Astrocyte of the hippocampus (primary cell): Measurements from ENCODE around the gene DDX10.
"Not testable (repeated sequence)": the region's sequence is repeated elsewhere in the genome, so short reads cannot be mapped to it uniquely, and the experiment has no call there.

ENCODE experiments used
- DNase-seq: peaks from one replicate; pipeline ENCODE4 v3.0.0; 2011; ENCODE audit warnings: low read depth, low spot score

Gene DDX10

DNA sequence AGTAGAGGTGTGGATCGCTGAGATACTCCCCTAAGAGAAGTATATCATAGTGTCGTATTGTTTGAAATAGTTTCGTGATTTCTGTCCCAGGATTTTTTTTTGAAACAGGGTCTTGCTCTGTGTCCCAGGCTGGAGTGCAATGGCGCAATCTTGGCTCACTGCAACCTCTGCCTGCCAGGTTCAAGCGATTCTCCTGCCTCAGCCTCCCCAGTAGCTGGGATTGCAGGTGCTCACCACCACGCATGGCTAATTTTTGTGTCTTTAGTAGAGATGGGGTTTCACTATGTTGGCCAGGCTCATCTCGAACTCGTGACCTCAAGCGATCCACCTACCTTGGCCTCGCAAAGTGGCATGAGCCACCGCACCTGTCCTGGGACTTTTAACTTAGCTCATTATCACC, 159.1 kb downstream of the DDX10 start:
- not testable (repeated sequence) for DNase-seq

DNA sequence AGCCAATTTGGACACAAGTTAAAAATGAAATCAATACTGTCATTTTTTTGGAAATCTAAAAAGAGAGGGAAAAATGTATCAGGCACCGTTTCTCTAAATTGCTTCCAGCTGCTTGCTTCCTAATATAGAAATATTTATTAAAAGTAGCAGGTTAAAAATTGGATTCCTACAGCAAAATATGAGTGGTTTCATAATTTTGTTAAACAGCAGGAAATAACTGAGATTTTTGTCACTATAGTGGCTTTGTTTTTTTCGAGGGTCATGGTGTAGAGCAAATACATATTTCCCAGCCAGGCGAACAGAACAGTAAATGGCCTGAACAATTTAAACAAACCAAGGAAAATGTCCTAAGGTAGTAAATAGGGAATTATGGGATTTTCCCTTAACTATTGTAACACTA, 159.7 kb downstream of the DDX10 start:
- no peak for DNase-seq

DNA sequence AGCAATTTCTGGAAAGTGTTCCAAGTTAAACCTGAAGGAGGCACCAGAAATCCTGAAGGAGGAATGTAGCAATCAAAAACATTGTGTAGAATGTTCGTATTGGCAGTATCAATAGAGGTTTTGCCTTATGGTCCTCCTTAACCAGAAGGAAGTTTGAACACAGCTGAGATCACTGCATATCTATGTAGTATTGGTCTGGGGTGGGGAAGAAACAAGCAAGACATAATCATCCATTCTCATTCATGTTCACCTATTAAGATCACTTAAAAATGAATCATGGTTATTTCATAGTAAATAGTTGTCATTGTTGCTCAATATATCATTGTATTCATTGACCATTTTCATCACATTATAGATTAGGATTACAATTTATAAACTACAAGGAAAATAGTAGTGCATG, 160.5 kb downstream of the DDX10 start:
- no peak for DNase-seq

DNA sequence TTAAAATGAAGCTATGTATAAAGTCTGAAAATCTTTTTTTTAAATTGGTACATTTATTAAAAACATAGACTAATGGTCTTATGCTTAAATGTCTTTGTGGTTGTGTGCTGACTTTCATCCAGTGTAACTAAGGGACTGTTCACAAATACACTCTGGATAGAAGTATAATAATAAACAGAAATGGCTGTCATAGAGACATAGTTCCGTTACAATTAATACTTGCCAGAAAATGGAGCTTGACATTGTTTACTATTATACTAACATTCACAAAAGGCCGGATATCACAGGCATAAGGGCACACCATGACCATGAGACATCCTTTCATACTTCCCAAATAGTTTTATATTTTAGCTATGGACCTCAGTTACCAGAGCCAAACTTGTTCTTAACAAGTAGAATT, 161.3 kb downstream of the DDX10 start:
- DNase-seq: no peak

DNA sequence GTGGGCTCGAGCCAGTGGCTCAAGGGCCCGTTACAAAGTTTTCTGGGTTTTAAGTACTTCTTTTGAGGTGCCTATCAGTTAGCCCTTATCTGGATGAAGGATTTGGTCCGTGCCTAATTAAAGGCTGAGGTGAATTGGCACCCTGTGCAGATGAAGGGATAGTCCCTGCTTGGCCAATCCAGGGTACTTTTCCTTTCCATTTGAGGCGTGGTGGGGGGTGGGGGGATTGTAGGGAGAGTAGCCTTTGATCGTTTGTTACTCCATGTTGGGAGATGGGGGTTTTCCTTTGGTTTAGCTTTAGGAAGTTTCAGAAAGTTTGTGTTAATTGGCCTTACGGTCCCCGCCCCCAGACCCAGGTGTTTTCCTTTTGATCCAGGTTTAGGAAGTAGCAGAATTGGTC, 170.8 kb downstream of the DDX10 start:
- no peak for DNase-seq

DNA sequence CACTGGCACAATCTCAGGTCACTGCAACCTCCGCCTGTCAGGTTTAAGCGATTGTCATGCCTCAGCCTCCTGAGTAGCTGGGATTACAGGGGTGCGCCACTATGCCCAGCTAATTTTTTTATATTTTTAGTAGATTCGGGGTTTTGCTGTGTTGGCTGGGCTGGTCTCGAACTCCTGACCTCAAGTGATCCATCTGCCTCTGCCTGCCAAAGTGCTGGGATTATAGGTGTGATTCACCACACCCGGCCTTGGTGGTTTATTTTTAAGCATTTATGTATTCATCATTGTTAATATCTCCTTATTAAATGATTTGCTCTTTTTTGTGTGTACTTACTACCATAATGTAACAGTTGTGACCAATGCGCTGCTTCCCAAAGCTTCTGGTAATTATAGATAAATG, 171.7 kb downstream of the DDX10 start:
- DNase-seq: no peak

DNA sequence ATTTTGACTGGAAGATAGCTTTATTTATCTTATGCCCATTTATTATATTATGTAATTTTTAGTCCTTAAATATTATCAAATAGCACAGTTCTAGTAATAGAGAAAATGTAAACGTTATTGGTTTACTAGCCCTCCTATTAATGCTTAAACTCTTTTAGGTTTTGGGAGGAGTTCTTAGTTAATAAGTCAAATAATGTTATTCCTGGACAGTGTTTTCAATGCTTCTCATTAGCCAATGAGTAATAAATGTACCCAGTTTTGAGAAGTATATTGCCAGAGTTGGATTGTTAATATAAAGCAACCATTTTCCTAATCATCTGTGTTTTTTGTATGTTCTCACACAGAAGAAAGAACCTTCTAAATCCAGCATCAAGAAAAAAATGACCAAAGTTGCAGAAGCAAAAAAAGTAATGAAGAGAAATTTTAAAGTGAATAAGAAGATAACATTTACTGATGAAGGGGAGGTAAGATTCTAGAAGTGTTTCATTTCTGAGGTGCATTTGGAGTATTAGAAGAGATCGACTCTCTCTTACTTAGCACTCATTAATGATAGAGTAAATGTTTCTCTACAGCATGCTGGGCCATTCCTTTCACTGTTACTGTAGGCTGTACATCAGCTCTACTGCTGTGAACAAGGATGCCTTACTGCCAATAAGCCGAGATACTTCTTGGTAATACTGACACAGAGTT, 173.4 kb downstream of the DDX10 start:
- DNase-seq: no peak

DNA sequence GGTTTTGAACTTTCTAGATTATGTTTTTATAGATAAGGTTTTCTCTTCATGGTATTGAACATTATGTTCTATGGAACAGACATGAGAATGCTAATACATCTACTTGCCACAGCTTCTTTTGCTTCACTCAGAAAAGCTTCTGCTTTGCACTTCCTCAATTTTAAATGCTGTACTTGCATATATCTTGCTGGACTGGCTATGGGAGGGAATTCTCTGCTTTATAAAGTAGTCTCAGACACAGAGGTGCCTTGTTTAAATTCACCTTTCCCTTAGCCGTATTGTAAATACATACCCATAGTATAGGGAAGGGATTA, 173.9 kb downstream of the DDX10 start:
- DNase-seq: no peak

DNA sequence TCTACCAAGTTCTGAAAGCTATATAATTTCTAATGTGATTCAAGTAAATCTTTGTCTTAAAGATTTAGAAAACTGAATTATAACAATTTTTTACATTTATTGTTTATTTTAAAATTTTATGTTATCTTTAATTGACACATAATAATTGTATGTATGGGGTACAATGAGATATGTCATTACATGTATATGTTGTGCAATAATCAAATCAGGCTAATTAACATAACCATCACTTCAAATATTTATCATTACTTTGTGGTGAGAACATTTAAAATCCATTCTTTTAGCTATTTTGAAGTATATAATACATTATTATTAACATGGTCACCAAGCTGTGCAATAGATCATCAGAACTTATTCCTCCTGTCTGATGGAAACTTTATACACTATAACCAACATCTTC, 181.1 kb downstream of the DDX10 start:
- DNase-seq: no peak

DNA sequence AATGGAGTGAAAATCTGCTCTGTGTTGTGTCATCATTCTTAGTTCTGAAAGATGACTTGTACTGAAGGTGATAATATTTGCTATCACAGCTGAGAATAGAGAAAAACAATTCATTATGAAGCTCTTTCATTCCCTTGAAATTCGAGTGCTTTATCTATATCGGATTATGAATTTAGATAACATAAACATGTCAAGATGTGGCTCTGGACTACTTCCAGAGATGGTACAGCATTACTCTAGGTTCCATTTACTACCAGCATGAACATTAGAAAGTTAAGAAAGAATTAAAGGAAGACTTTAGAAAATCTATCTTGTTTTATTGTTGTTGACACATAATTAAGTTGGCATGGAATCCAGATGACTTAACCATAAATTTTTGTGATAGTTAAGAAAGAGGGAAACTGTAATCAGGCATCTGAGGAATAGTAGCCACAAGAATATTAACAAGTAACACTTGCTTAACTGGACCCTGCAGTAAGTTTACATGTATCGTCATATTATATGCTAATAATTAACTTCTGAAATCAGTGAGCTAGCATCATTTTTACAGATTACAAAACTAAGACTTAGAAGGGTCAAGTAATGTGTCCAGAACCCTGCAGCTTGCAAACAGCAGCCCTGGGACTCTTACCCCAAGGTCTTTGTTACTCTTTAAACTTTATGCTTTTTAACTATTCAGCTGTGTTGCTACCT, 182.6 kb downstream of the DDX10 start:
- DNase-seq: no peak

DNA sequence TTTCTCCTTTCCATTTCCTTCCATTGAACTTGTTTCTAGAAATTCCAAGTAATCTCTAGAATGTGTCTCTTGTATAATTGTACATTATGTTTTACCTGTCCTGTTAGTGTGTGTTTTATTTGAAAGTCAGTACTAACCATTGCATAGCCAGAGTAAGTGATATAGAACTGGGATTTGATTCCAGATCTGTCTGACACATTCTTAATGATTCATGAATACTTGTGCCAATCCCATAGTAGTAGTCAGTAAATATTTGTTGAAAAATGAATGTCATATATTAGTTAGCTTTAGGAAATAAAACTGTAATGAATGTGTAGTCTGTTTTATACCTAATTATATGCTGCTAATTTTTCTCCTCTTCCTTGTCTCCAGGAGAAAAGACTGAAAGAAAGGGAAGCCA, 186.9 kb downstream of the DDX10 start:
- DNase-seq: no peak

DNA sequence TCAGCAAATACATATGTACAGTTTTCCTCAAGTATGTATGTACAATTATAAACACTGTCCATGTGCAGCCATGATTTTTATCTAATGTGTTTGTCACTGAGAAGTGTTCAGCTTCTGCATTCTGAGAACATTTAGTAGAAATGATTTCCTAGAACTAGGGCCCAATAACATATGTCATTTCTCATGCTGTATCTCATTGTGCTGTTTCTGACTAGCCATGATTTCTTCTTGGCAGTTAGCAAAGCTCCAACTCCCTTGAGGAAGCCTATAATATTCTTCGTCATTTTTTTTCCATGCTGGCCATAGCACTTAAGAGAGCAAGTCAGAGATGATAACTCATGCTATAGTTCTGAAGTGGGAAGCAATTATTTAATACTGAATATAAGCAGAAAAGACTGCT, 187.8 kb downstream of the DDX10 start:
- DNase-seq: no peak

DNA sequence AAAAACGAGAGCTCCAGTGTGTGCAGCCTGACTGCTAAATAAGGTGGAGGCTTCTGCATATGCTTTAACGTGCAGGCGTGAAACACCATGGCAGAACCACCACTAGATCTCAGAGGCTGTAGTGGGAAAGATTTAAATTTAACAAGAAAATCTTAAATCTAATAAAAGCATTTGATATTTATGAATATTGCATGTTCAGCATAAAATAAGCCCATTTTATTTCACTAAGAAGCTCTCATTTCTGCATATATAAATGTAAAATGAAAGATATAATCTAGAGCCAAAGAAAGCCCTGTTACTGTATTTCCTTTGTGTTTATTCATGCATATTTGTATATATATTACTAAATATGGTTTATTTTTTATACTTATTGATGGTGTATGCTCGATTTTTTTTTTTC, 188.3 kb downstream of the DDX10 start:
- DNase-seq: no peak

DNA sequence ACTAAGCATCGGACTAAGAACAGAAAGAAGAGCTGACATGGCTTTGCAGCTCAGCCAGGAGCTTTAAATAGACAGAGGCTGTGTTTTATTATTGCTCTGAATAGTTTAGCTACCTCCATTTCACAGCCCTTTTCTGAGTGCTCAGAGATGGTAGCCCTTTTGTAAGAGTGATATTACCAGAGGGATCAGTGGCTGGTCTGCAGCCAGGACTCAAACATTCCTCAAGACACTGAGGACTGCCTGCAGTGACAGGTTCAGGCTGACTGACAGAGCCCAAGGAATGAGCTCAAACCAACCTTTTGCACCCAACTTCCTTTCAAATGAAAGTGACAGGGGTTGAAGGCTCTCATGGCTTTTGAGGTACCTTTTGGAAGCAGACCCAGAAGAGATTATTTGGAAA, 189.0 kb downstream of the DDX10 start:
- peak; percentile 53 for DNase-seq

DNA sequence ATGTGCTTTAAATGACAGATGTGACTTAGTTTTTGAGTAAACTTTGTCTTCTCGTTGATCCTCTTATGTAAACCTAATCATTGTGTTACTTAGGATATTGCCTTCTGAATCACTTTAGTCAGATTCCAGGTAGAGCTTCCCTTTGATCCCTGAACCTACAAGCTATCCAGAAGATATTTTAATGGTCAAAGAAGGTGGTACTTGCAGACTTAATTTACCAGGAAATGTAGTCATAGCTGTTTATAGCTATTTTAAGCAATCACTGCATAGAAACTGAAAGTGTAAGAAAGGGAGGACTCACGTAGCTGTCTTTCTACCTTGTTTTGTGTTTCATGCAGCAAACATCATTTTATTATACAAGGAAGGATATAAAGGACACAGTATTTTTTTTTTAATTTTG, 189.5 kb downstream of the DDX10 start:
- DNase-seq: no peak

DNA sequence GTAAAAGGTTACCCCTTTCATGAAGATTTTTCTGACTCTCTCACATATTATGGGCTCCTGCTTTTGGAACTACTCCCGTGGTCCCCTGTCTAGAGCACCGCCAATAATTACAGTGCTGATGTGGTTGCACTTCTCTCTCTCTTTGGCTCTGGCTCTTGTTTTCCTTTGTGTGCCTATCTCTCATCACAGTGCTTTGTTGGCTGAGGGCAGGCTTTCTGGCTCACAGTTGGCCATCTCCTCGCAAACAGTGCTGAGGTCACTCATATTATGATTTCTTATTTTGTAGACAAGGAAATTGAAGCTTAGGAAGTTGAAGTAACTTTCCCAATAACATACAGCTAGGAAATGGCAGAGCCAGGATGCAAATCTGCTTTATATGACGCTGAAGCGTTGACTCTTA, 192.5 kb downstream of the DDX10 start:
- DNase-seq: peak; percentile 51

DNA sequence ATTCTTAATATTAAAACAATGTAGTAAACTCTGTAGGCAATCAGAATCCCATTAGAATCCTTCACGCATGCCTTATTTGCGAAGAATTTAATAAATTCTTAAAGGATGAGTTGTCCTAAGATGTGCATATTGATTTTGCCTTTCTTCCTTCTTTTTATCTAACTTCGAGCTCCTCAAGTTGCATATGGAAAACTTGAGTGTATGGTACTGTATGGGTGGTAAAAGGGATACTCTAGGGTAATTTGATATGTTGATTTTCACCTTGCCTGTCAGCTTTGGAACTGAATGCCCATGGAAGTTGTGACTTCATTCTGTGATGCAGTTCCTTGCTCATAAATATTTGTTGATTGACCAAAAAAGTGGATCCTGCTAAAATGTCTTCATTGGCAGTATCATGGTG, 193.8 kb downstream of the DDX10 start:
- no peak for DNase-seq

DNA sequence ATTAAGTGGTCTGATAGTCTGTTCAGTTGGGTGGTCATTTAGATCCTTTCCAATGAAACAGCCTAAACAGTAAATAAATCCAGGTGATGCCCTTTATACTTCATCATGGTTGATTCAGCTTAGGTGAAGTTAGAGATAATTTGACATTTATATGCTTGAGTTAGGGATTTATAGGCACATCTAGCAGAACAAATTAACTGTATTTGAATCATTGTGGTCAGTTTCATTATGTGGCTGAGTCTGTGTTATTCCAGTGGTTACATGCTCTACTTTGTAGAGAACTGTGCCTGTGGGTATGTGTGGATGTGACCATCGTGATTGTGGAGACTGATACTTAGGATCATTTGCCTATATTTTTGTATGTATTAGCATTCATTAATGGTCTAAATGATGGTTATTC, 194.6 kb downstream of the DDX10 start:
- DNase-seq: peak; percentile 45

DNA sequence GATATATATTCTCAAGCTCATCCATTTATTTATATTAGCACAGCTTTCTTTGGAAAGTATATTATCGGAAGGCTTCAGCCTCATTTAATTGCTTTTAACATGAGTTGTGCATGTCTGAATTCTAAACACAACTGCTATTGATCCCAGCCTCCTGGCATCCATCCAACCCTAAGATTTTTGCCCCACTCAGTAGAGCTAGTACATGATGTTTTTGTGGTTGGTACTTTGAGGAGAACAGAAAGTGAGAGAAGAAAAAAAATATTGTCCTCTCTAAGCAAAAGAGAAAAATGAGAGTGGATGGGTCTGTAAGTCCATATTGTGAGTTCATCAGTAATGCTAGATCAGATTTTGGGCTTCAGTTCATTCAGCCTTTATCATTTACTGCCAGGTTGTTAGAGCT, 198.7 kb downstream of the DDX10 start:
- DNase-seq: no peak

DNA sequence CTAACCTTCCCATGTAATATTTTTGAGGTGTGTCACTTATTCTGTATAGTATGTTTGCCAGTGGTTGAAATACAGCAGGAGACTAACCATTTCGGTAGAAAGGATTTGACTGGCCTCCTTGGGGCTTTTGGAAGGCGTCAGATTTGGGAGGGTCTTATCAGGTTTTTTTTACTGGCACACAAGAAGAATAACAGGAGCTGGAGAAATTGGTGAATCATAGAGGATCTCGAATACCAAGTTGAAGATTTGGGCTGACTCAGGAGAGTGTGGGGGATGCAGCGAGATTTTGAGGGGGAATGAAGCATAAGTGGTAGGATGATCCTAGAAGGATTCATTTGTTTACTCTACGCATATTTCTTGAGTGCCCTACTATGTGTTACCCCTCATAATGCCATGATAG, 200.5 kb downstream of the DDX10 start:
- DNase-seq: no peak

DNA sequence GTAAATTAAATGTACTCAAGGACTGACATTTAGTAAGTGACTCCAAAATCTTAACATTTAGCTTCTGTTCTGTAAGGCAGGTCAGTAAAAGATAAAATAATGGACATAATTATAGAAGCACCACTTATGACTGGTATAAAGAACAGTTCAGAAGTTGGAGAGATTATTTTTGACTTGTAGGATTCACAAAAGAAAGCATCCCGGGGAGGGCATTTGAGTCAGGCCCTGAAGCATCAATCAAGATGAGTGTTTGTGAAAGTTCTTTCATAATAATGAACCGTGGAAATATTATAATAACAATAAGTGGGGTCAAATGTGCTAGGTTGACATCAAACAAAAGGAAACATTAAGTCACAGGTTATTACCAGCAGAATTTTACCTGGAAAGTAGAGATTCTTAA, 201.9 kb downstream of the DDX10 start:
- no peak for DNase-seq

DNA sequence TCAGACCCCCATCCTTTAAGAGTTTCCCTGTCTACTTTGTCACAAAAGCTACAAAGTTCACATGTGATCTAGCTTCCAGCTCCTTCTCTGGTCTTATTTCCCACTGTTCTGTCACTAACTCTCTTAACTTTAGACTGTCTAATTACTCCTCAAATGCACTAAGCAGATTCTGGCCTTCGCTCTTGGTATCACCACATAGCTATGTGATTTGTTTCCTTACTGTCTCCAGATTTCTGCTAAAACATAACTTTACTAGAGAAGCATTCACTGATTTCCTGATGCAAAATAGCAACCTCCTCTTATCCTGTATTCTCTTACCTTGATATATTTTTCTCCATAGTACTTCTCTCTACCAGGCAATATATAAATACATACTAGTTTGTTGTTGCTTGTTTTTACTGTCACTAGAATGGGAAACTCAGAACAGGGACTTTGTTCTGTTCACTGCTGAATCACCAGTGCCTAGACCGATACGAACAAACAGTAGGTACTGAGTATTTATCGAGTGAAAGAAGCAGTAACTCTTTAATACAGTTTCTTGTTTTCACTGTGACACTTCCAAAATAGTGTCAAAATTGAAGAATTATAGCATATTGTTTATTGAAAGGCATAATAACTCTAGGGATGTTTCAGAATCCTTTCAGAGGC, 205.6 kb downstream of the DDX10 start:
- peak; percentile 78 for DNase-seq

DNA sequence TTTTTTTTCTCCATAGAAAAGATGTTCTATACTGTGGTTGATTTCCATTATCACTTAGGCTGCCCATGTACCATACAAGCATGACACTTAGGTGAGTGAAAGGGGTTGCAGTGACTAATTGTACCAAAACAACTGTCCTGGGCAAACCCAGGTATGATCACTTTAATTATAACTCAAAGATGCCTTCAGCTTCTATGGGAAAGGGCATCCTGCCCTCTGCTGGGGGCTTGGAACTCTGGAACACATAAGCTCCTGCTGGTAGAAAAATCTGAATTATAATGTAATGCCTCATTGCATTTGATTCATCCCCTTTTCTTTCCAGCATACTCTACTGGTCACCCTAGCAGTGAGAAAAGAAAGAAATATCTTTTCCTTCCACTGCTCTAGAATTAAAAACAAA, 206.3 kb downstream of the DDX10 start:
- peak; percentile 83 for DNase-seq
